Neural progenitor cell (in vitro differentiated cells): ENCODE measurements around the gene RPL39. TPM values are rescaled to one million over a fixed set of nuclear protein-coding genes. Genes with fewer than 3 reads are reported as not detected.

Experiments used
- DNase-seq: peaks from one replicate; pipeline ENCODE4 v3.0.0-alpha.2; 2016; ENCODE audit warnings: low spot score
- H2AFZ ChIP-seq: fragments of 200-600 bp; sonication (generic); replicated peaks from 2 replicates; pipeline ENCODE4 v1.6.1; 2016; ENCODE audit warnings: antibody characterized with exemption
- H3F3A ChIP-seq: fragments of 200-600 bp; sonication (generic); 2 replicates; pipeline ENCODE4 v1.6.1; 2016; ENCODE audit warnings: antibody characterized with exemption, low read depth
- H3K27ac ChIP-seq: fragments of 200-600 bp; sonication (generic); 2 replicates; pipeline ENCODE4 v1.5.1; 2016; ENCODE audit warnings: mild to moderate bottlenecking
- H3K27me3 ChIP-seq: fragments of 200-600 bp; sonication (generic); 2 replicates; pipeline ENCODE4 v1.6.1; 2016; ENCODE audit warnings: mild to moderate bottlenecking, moderate library complexity
- H3K36me3 ChIP-seq: fragments of 200-600 bp; sonication (generic); 2 replicates; pipeline ENCODE4 v1.5.1; 2016
- H3K4me1 ChIP-seq: fragments of 200-600 bp; sonication (generic); 2 replicates; pipeline ENCODE4 v1.6.1; 2016; ENCODE audit warnings: mixed run types
- H3K4me2 ChIP-seq: fragments of 200-600 bp; sonication (generic); 2 replicates; pipeline ENCODE4 v1.6.1; 2016
- H3K4me3 ChIP-seq: fragments of 200-600 bp; sonication (generic); 2 replicates; pipeline ENCODE4 v1.5.1; 2016
- H3K79me2 ChIP-seq: fragments of 200-600 bp; sonication (generic); 2 replicates; pipeline ENCODE4 v1.6.1; 2016; ENCODE audit warnings: low read depth
- H3K9ac ChIP-seq: fragments of 200-600 bp; sonication (generic); 2 replicates; pipeline ENCODE4 v1.6.1; 2016
- H3K9me3 ChIP-seq: fragments of 200-600 bp; sonication (generic); 2 replicates; pipeline ENCODE4 v1.5.1; 2016; ENCODE audit warnings: low read depth
- H4K20me1 ChIP-seq: fragments of 200-600 bp; sonication (generic); 2 replicates; pipeline ENCODE4 v1.6.1; 2016; ENCODE audit warnings: low read depth
- H3K27ac Mint-ChIP-seq: 3 replicates; pipeline ENCODE4 v1.8.0; 2021; ENCODE audit warnings: mixed read lengths
- H3K27me3 Mint-ChIP-seq: 2 replicates; pipeline ENCODE4 v1.8.0; 2022; ENCODE audit warnings: low read depth, mild to moderate bottlenecking, inconsistent platforms, moderate library complexity, mixed read lengths; ENCODE audit not compliant: insufficient read depth
- H3K36me3 Mint-ChIP-seq: 3 replicates; pipeline ENCODE4 v1.8.0; 2021; ENCODE audit warnings: mixed read lengths
- H3K4me1 Mint-ChIP-seq: 3 replicates; pipeline ENCODE4 v1.8.0; 2021; ENCODE audit warnings: mixed read lengths
- H3K4me3 Mint-ChIP-seq: 3 replicates; pipeline ENCODE4 v1.8.0; 2021; ENCODE audit warnings: mild to moderate bottlenecking, moderate library complexity, mixed read lengths
- H3K9me3 Mint-ChIP-seq: 3 replicates; pipeline ENCODE4 v1.8.0; 2020; ENCODE audit warnings: mixed read lengths
- CTCF ChIP-seq: fragments of 200-600 bp; sonication (generic); IDR thresholded peaks from 2 replicates; pipeline ENCODE4 v1.5.1; 2017; ENCODE audit warnings: antibody characterized with exemption, mild to moderate bottlenecking
- EZH2 ChIP-seq: fragments of 200-600 bp; sonication (generic); IDR thresholded peaks from 2 replicates; pipeline ENCODE4 v1.6.1; 2017; ENCODE audit warnings: antibody characterized with exemption, mild to moderate bottlenecking, moderate library complexity
- EZH2phosphoT487 ChIP-seq: fragments of 200-600 bp; sonication (generic); IDR thresholded peaks from 2 replicates; pipeline ENCODE4 v1.6.1; 2017; ENCODE audit warnings: antibody characterized with exemption
- total RNA-seq: library from RNA; depleted of rRNA; stranded (reverse); fragments of >200 nt; gene quantifications from 2 replicates; pipeline ENCODE4 v1.2.3, GENCODE V29; 2015; ENCODE audit warnings: low replicate concordance

RPL39 gene
- total RNA-seq, 1 donor from 2014 or later = 10,337 TPM

- Histone ChIP-seq H3K36me3 (no peaks in the 10 kb centered on the region), H3K9ac (no peak within 1 kb of the TSS), H4K20me1 (no peaks in the 10 kb centered on the region), H3F3A (peaks cover 6% of the 10 kb centered on the region), H3K4me2 (peak within 1 kb of the TSS; percentile 75), H3K9me3 (no peaks in the 10 kb centered on the region), H3K79me2 (no peaks in the 10 kb centered on the region), H3K4me3 (peak within 1 kb of the TSS; percentile 53), H2AFZ (peak within 1 kb of the TSS; percentile 85), H3K4me1 (no peaks in the 10 kb centered on the region), H3K27ac (no peak within 1 kb of the TSS), H3K27me3 (peaks cover 58% of the 10 kb centered on the region)
- H3K36me3 Mint-ChIP-seq = no peaks in the 10 kb centered on the region
- peaks cover 10% of the 10 kb centered on the region for H3K27me3 Mint-ChIP-seq
- TF ChIP-seq CTCF = no peak
- no peak for TF ChIP-seq EZH2phosphoT487
- H3K4me3 Mint-ChIP-seq = peak within 1 kb of the TSS; percentile 89
- H3K27ac Mint-ChIP-seq = peak within 1 kb of the TSS; percentile 87
- peaks cover 15% of the 10 kb centered on the region for H3K4me1 Mint-ChIP-seq
- H3K9me3 Mint-ChIP-seq = peaks cover 19% of the 10 kb centered on the region
- peak; percentile 60 for DNase-seq
Measured at GRCh38 chrX:119757979-119758730, 33.3 kb downstream of the RPL39 start, which contains the start of gene SOWAHD. TSS of gene SOWAHD (plus strand) at chrX:119758588. CDS start at chrX:119758668, 80 bp downstream.

GRCh38 chrX:119757646-119757978 is 33.8 kb downstream of the RPL39 start:
- no peak overlapping the region for H3K27ac ChIP-seq
- H3K27me3 Mint-ChIP-seq = peaks cover 8% of the 10 kb centered on the region
- peaks cover 19% of the 10 kb centered on the region for H3K9me3 Mint-ChIP-seq
- H3K9me3 ChIP-seq = no peaks in the 10 kb centered on the region
- H3K4me3 Mint-ChIP-seq = peak overlapping the region; percentile 89
- no peaks in the 10 kb centered on the region for H3K36me3 ChIP-seq
- peak overlapping the region; percentile 53 for H3K4me3 ChIP-seq
- no peaks in the 10 kb centered on the region for H3K4me1 ChIP-seq
- H3F3A ChIP-seq = peaks cover 6% of the 10 kb centered on the region
- no peaks in the 10 kb centered on the region for H3K79me2 ChIP-seq
- no peaks in the 10 kb centered on the region for H4K20me1 ChIP-seq
- DNase-seq = no peak
- peak overlapping the region; percentile 75 for H3K4me2 ChIP-seq
- H3K4me1 Mint-ChIP-seq = peaks cover 15% of the 10 kb centered on the region
- H3K36me3 Mint-ChIP-seq = no peaks in the 10 kb centered on the region
- H3K27ac Mint-ChIP-seq = peak overlapping the region; percentile 87
- H3K27me3 ChIP-seq = peaks cover 58% of the 10 kb centered on the region
- peak overlapping the region; percentile 85 for H2AFZ ChIP-seq
- peak; percentile 26 for TF ChIP-seq EZH2
- no peak for TF ChIP-seq EZH2phosphoT487
- H3K9ac ChIP-seq = no peak overlapping the region

GRCh38 chrX:119756926-119757635 is 34.3 kb downstream of the RPL39 start:
- Histone ChIP-seq H3K9me3 (no peaks in the 10 kb centered on the region), H3K9ac (no peak overlapping the region), H2AFZ (no peak overlapping the region), H3K36me3 (no peaks in the 10 kb centered on the region), H3K27me3 (peaks cover 58% of the 10 kb centered on the region), H3K4me3 (no peak overlapping the region), H4K20me1 (no peaks in the 10 kb centered on the region), H3K79me2 (no peaks in the 10 kb centered on the region), H3K4me1 (no peaks in the 10 kb centered on the region), H3F3A (peaks cover 6% of the 10 kb centered on the region), H3K27ac (no peak overlapping the region), H3K4me2 (no peak overlapping the region)
- peak overlapping the region; percentile 89 for H3K4me3 Mint-ChIP-seq
- DNase-seq = no peak
- H3K4me1 Mint-ChIP-seq = peaks cover 15% of the 10 kb centered on the region
- TF ChIP-seq CTCF (no peak), EZH2 (peak; percentile 43)
- peaks cover 8% of the 10 kb centered on the region for H3K27me3 Mint-ChIP-seq
- H3K36me3 Mint-ChIP-seq = no peaks in the 10 kb centered on the region
- no peak overlapping the region for H3K27ac Mint-ChIP-seq
- H3K9me3 Mint-ChIP-seq = peaks cover 19% of the 10 kb centered on the region
